DMS153 treated with DMSO at 0.1 percent for 48 hours (cell line): ENCODE data around the gene SEC16A.

ENCODE experiments used
- DNase-seq: peaks from one replicate; lab custom pipeline; 2025; ENCODE audit not compliant: unreplicated experiment; lab: John Stamatoyannopoulos, UW

Gene SEC16A

GRCh38 chr9:136519263-136520052, 36.6 kb upstream of the SEC16A start:
- DNase-seq, result no peak

DNA sequence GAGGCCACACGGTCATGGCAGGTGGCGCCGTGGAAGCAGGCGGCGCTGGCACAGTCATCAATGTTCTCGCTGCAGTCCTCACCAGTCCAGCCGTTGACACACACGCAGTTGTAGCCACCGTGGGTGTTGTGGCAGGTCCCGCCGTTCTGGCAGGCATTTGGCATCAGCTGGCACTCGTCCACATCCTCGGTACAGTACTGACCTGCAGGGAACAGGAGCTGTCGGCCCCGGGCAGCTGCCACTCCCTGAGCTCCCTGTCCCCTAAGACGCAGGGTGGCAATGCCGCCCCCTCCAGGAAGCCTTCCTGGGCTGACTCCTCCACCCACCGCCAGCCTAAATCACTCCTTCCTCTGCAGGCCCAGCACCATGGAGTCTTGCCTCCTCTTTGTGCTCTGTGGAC, 35.8 kb upstream of the SEC16A start:
- DNase-seq, result no peak

GRCh38 chr9:136517950-136518349, 35.1 kb upstream of the SEC16A start:
- no peak for DNase-seq

GRCh38 chr9:136517012-136517743, 34.3 kb upstream of the SEC16A start:
- DNase-seq, result no peak

DNA sequence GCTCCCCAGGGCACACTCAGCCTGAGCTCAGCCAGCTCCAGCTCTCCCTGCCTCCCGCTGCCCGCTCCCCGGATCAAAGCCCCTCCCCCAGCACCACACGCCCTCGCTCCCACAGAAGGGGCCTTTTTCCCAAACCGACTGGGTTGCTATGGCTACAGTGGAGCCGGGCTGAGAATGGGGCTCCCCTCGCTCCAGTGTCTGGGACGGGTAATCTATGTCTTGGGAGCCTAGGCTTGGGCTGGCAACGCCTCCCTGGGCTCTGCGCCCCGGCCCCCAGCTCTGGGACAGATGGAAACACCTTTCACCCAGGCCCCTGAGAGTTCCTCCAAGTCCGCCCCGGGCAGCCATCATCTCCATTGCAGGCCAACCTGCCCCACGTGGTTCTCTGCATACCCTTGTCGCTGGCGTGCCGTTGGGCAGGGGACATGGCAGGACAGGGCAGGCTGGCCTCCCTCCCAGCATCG, 33.4 kb upstream of the SEC16A start:
- DNase-seq, result no peak

DNA sequence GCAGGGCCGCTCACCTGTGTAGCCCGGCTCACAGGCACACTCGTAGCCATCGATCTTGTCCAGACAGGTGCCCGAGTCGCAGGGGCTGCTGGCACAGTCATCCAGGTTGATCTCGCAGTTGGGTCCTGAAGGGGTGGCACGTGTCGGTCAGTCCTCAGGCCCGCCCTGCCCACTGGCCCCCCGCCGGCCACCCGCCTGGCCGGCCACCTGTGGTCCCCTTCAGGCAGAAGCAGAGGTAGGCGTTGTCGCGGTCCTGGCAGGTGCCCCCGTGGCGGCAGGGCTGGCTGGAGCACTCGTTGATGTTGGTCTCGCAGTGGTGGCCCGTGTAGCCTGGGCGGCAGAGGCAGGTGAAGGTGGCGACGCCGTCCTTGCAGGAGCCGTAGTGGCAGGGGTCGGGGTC, 32.4 kb upstream of the SEC16A start:
- DNase-seq, result no peak

DNA sequence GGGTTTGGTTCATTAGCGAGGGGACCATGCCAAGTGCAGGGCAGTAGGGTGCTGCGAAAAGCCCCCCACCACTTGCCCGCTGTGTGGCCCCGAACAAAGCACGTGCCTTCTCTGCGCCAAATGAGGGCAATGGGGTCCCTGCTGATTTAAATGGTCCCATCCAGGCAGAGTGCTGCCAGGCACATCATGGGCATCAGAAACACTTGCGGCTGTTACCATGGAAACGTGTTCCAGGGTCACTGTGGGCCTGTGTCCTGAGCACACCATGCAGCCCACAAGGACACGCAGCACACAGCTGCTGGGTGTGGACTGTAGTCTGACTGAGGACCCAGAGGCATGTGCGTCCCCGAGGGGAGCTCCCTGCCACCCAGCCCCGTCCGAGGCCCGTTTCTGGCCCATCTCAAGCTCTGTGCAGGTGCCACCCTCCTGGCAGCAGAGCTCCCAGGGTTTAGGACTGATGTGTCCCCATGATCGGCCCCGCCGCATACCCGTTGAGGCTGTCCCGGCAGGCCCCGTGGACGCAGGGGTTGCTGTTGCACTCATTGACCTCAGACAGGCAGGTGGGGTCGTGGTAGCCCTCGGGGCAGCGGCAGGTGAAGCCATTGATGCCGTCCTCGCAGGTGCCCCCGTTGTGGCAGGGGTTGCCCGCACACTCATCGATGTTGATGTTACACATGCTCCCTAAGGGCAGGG, 31.3 kb upstream of the SEC16A start:
- no peak for DNase-seq

DNA sequence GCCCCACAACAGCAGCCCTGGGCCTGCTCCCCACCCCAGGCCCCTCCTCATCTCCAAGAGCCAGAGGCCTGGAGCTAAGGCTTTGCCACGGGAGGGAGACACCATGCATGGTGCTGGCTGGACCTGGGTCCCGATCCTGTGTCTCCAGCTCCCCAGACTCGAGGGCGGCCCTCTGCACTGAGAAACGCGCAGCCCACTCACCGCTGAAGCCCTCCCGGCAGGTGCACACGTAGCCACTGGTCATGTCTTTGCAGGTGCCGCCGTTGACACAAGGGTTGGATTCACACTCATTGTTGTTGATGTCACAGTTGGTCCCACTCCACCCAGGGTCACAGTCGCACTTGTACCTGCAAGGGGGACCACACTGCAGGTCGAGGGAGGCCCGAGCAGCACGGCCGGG, 30.4 kb upstream of the SEC16A start:
- no peak for DNase-seq

DNA sequence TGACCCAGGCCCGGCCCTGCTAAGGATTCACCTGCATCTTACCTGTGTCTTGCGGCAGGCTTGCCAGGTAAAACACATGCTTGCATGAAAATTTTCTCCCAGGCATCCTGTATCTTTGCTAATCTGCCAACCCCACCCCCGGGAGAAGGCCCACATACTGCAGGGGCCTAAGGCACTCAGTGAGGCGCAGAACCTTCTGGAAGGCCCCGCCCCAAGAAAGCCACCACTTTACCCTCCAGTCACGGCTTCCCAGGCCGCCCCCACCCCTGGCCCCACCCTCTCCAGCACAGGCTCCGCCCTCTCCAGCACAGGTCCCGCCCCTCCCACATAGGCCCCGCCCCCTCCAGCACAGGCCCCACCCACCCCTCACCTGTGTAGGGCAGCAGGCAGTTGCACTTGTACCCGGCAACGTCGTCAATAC, 29.8 kb upstream of the SEC16A start:
- no peak for DNase-seq

DNA sequence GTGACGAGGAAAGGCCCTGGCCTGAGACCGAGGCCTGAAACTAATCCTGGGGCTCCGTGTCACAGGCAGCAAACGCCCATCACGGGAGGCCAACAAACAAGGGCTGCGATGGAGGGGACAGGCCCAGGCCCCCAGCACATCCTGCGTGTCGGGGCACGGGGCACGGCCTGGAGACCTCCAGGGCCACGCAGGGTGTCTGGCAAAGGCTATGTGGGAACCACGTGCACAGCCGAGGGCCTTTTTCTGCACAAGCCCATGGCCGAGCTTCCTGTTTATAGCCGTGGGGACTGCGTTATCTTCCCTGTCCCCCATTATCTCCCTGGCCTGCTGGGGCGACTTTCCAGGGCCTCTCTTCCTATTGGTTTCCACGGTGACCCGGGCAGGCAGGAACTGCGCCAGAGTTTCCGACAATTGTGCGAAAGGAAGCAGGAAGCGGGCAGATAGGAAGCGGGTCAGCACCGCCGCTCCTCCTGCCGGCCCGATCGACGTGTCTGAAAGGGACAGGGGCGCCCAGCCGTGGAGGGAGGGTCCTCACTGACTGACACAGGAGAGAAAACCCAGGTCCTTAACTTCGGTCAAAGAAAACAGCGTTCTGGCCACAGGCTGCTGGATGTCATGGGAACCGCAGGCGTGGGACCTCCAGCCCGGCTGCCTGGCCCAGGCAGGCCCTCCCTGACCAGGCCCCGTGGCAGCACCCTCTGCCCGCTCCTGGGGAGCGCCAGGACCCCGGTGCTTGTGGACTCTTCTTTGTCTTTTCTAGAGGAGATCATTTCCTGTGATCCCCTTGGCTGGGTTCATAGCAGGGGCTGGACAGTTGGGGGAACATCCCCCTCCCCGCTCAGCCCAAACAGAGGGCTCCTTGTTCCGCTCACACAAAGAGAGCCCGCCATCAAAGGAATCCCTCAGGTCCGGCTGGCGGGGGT, 29.1 kb upstream of the SEC16A start:
- DNase-seq, result no peak

DNA sequence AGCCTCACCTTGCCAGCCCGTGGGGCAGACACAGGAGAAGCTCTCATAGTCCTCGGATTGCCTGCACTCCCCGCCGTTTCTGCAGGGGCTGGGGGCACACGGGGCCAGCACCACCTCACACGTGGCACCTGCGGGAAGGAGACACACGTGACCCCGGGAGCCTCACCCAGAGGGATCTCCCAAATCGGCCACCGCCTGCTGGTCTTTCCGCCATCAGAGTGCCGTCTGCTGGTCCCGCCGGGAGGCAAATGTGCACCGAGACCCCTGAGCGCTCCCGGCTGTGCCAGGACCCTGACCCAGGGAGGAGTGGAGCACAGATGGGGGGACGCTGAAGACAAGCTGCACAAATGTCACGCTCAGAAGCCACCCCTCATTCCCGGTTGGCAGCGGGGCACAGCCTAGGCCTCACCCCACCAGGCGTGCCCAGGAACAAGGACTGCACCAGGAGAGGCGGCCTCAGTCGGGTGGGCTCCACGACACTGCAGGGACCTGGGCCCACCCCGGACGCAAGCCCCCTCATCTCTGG, 28.4 kb upstream of the SEC16A start:
- no peak for DNase-seq

DNA sequence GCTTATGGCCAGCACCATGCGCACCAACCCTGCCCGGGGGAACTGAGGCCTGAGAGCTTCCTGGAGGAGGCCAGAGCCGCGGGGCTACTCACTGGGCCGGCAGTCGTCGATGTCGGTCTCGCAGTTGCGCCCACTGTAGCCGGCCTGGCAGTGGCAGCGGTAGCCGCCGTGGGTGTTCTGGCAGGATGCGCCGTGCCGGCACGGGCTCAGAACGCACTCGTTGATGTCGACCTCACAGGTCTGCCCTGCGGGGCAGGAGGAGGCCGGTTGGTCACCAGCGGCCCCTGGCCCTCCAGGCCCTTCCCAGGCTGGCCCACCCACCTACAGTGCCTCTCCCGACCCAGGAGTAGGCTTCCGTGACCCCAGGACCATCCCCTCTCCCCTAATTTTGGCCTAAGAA, 27.7 kb upstream of the SEC16A start:
- DNase-seq, result no peak

DNA sequence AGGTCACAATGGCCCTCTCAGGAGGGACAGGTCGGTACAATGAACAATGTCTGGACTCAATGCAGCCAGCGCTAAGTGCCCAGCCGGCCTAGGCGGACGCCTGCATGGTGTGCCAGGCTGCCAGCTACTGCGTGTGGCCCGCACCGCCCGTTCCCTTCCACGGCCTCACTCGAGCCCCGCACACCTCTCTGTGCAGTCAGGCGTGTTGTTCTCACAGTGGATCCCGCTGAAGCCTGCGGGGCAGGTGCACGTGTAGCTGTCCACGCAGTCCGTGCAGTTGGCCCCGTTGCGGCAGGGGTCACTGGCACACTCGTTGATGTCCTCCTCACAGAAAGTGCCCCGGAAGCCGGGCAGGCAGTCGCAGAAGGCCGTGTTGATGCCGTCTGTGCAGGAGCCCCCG, 26.7 kb upstream of the SEC16A start:
- DNase-seq, result no peak

DNA sequence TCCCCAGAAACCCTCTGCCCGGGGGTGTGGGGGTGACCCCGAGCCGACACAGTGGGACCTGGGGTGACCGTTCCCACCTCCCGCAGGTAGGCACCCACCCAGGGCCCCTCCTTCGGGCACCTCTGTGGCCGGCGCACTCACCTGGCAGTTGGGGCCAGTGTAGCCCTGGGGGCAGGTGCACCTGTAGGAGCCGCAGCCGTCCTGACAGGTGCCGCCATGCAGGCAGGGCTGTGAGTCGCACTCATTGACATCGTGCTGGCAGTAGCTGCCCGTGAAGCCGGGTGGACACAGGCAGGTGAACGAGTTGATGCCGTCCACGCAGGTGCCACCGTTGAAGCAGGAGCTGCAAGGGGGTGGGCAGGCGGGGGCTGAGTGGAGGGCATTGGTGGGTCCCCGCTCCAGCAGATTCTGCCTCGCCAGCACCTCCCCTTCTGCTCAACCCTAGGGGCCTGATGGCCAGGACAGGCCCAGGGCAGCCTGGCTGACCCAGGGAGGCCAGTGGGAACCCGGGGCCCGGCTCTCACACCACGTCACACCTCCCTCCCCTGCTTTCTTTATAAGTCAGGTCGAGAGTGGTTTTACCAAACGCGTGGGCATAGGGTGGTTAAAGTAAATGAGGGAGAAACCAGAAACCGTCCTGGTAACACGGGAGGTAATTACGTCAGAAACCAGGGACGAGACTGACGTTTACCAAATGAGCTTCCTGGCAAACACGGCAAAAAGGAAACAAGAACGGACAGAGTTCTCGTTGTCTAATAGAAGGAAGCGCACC, 26.1 kb upstream of the SEC16A start:
- no peak for DNase-seq

DNA sequence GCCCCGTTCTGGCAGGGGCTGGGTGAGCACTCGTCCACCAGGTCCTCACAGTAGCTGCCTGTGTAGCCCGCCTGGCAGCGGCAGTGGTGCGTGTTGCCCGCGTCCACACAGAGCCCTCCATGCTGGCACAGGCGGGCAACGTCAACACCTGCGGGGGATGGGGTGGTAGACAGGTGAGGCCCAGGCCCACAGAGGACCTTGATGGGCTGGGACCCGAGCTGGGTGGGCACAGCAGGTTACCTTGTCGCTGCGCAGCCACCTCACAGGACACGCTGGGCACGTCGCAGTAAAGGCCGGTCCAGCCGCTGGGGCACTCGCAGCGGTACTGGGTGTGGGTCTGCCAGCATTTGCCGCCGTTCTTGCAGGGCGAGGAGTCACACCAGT, 25.1 kb upstream of the SEC16A start:
- no peak for DNase-seq

- DNase-seq, result no peak
Measured at GRCh38 chr9:136507221-136507991, 24.6 kb upstream of the SEC16A start.

GRCh38 chr9:136506425-136506824, 23.6 kb upstream of the SEC16A start:
- DNase-seq, result no peak

DNA sequence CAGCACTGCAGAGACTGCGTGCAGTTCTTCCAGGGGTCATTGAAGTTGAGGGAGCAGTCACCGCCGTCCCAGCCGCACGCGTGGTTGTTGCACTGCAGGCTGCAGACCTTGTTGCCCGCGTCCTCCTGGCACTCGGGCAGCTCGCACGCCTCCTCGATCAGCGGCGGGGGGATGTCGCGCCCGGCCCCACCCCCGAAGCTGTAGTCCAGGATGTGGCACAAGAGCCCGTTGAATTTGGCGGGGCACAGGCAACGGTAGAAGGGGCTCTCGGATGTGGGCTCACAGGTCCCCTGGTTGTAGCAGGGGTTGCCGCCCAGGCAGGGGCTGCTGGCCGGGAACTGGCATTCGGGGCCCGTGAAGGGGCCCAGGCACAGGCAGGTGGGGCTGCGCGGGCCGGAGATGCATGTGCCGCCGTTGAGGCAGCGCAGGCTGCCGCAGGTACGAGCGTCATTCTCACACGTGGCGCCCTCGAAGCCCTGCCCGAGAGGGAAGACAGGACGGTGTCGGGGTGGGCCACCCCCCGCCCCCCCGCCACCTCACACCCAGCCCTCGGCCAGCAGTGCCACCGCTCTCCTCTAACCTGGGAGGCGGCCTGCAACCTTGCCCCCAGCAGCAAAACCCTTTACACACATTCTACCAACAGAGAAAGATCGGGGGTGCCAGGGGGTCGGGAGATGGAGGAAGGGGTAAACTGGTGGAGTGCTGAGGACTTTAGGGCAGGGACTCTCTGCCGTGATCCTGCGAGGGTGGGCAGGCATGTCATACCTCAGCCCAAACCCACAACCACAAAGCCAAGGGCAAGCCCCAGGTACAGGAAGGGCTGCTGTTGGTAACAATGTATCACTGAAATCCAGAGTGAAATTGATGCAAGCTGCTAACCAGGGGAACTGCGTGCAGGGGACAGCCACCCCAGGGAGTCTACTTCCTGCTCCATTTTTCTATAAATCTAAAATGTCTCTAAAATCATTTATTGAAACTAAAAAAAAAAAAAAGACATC, 22.9 kb upstream of the SEC16A start:
- no peak for DNase-seq
